CD8-positive, alpha-beta memory T cell (primary cell): Measurements from ENCODE around the gene NMUR1. TPM values are rescaled to one million over a fixed set of nuclear protein-coding genes. Genes with fewer than 3 reads are reported as not detected.
"Not testable (repeated sequence)": the region's sequence is repeated elsewhere in the genome, so short reads cannot be mapped to it uniquely, and the experiment has no call there.

Experiments used
- CTCF ChIA-PET: fragments of 350-600 bp; sonication (Branson Sonifier 250); formaldehyde crosslinking; loops from one replicate; lab custom pipeline; 2021; ENCODE audit warnings: antibody characterized with exemption; lab: Charles Lee
- POLR2A ChIA-PET: fragments of 350-600 bp; sonication (Branson Sonifier 250); formaldehyde crosslinking; loops from one replicate; lab custom pipeline; 2021; ENCODE audit warnings: antibody characterized with exemption; lab: Charles Lee
- DNase-seq, 5 donors: peaks; one replicate each; pipeline versions ENCODE4 v3.0.0 to v3.0.0-alpha.2; 2020 to 2022; ENCODE audit warnings: mixed read lengths in 1 of 5
- H3K27ac ChIP-seq: one replicate; pipeline ENCODE4 v1.7.0; 2013; ENCODE audit warnings: low read depth, mild to moderate bottlenecking, low read length, moderate library complexity
- H3K27me3 ChIP-seq: 2 replicates; pipeline ENCODE4 v1.7.0; 2013; ENCODE audit warnings: low read length, mild to moderate bottlenecking; ENCODE audit not compliant: insufficient read depth, poor library complexity, severe bottlenecking
- H3K36me3 ChIP-seq: 2 replicates; pipeline ENCODE4 v1.7.0; 2013; ENCODE audit warnings: mild to moderate bottlenecking, low read length, moderate library complexity; ENCODE audit not compliant: insufficient read depth
- H3K4me1 ChIP-seq: 2 replicates; pipeline ENCODE4 v1.7.0; 2013; ENCODE audit warnings: mild to moderate bottlenecking, low read length, moderate library complexity; ENCODE audit not compliant: insufficient read depth
- H3K4me3 ChIP-seq: 2 replicates; pipeline ENCODE4 v1.7.0; 2013; ENCODE audit warnings: mild to moderate bottlenecking, low read length
- H3K9me3 ChIP-seq: 2 replicates; pipeline ENCODE4 v1.7.0; 2013; ENCODE audit warnings: mild to moderate bottlenecking, low read length
- H3K27ac Mint-ChIP-seq, 8 donors: one replicate each; pipeline ENCODE4 v1.8.0; 2020 to 2021; ENCODE audit warnings: mixed read lengths in 8 of 8, mild to moderate bottlenecking in 6 of 8, inconsistent platforms in 3 of 8, moderate library complexity in 3 of 8
- H3K27me3 Mint-ChIP-seq, 2 donors: one replicate each; pipeline ENCODE4 v1.8.0; 2020 to 2021; ENCODE audit warnings: mixed read lengths in 2 of 2, mild to moderate bottlenecking in 1 of 2, moderate library complexity in 1 of 2
- H3K36me3 Mint-ChIP-seq, 3 donors: one replicate each; pipeline ENCODE4 v1.8.0; 2020 to 2021; ENCODE audit warnings: mixed read lengths in 3 of 3, inconsistent platforms in 1 of 3, mild to moderate bottlenecking in 1 of 3
- H3K4me1 Mint-ChIP-seq, 3 donors: one replicate each; pipeline ENCODE4 v1.8.0; 2020 to 2021; ENCODE audit warnings: mixed read lengths in 3 of 3, inconsistent platforms in 1 of 3, mild to moderate bottlenecking in 1 of 3
- H3K4me3 Mint-ChIP-seq, 7 donors: one replicate each; pipeline ENCODE4 v1.8.0; 2020 to 2021; ENCODE audit warnings: mixed read lengths in 7 of 7, mild to moderate bottlenecking in 6 of 7, moderate library complexity in 4 of 7, inconsistent platforms in 2 of 7
- H3K9me3 Mint-ChIP-seq, 5 donors: one replicate each; pipeline ENCODE4 v1.8.0; 2020 to 2022; ENCODE audit warnings: mixed read lengths in 5 of 5, mild to moderate bottlenecking in 3 of 5, moderate library complexity in 2 of 5, inconsistent platforms in 1 of 5
- polyA plus RNA-seq: library from polyadenylated mRNA; unstranded; fragments of 300-500 nt; fragmentation: Illumina TruSeq; gene quantifications from one replicate; pipeline ENCODE4 v1.2.3, GENCODE V29; 2021
- total RNA-seq, 2 experiments: library from RNA; stranded (reverse); gene quantifications; one replicate each; pipeline ENCODE4 v1.2.3, GENCODE V29; 2021

NMUR1 gene
- total and polyA plus RNA-seq, 3 experiments from 2014 or later: 0.15 to 2.7 (median 0.18) TPM

DNA sequence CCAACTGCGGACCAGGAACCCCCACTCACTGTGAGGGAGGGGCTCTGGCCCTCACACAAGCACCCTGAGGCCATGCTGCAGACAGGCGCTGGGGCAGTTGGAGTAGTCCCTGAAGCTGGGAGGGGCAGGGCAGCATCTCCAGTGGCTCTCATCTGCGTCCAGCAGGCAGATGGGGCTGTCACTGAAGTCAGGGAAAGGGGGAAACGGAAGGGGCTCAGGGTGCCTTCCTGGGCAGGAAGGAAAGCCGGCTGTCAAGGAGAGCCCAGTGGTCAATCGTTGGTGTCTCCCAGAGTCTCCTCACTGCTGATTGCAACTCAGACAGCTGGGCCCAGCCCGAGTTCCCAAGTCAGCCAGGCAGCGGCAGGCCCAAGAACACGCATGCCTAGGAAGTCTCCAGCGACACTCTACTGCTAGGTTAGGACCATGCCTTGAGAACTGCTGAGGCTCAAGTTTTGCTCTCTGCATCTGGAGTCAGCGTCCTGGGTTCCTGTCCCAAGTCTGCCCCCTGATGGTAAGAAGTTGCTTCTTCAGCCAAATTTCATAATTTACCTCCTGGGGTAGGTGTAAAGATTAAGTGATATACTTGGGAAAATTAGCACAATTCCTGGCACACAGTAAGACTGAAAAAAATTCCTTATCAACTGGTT is 27.4 kb upstream of the NMUR1 start:
- no peak overlapping the region for H3K4me3 ChIP-seq
- H3K9me3 ChIP-seq: peaks cover 9% of the 10 kb centered on the region
- H3K27ac ChIP-seq: no peak overlapping the region
- CTCF ChIA-PET: interaction anchor here (0.6 to 8.0 kb wide), 17 partner anchors 8 to 535 kb away, joined by 3 to 70 read pairs (median 5); partner anchors contain the start of gene NMUR1
- peak overlapping the region; percentile 16 to 80 (median 58) for H3K27ac Mint-ChIP-seq
- H3K27me3 Mint-ChIP-seq: peaks cover 0 to 4% of the 10 kb centered on the region in 2 donors
- H3K4me1 ChIP-seq: peaks cover 15% of the 10 kb centered on the region
- H3K27me3 ChIP-seq: no peaks in the 10 kb centered on the region
- H3K4me3 Mint-ChIP-seq: peak overlapping the region in 4 of 7 donors; percentile 37 to 75 (median 50)
- peak; percentile 42 to 81 (median 75) for DNase-seq
- POLR2A ChIA-PET: no interaction called here
- H3K4me1 Mint-ChIP-seq: peaks cover 29 to 44% (median 36%) of the 10 kb centered on the region in 3 donors
- peaks cover 10 to 11% (median 10%) of the 10 kb centered on the region in 5 donors for H3K9me3 Mint-ChIP-seq
- peaks cover 6 to 11% (median 7%) of the 10 kb centered on the region in 3 donors for H3K36me3 Mint-ChIP-seq
- H3K36me3 ChIP-seq: no peaks in the 10 kb centered on the region

DNA sequence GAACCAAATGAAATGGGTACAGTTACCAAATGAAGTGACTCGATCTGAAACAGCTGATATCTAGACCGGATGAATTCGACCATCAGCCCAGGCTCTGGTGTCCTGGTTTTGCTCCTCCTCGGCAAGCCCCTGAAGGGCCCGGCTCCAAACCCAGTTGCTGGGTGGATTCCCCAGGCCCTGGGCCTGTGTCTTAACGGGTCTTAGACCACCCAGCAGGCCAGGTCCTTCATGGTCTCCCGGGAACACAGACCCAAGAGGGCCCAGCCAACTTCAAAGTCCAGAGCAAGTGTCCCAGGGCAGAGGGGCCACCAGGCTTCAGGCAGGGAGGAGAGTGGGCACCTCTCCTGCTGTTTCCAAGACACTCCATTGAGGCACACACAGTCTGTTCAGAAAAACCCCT is 26.7 kb upstream of the NMUR1 start:
- Histone ChIP-seq H3K27me3 (no peaks in the 10 kb centered on the region), H3K27ac (no peak overlapping the region), H3K36me3 (no peaks in the 10 kb centered on the region), H3K4me1 (peaks cover 15% of the 10 kb centered on the region), H3K4me3 (no peak overlapping the region), H3K9me3 (peaks cover 13% of the 10 kb centered on the region)
- no peak for DNase-seq
- Mint-ChIP-seq H3K4me1 (peaks cover 29 to 45% (median 36%) of the 10 kb centered on the region in 3 donors), H3K27me3 (peaks cover 0 to 4% of the 10 kb centered on the region in 2 donors), H3K27ac (peak overlapping the region in 7 of 8 donors; percentile 17 to 95 (median 56)), H3K4me3 (peak overlapping the region in 5 of 7 donors; percentile 19 to 70 (median 37)), H3K9me3 (peaks cover 11 to 15% (median 11%) of the 10 kb centered on the region in 5 donors), H3K36me3 (peaks cover 7 to 12% (median 7%) of the 10 kb centered on the region in 3 donors)
- CTCF ChIA-PET: interaction anchor here (1.0 to 8.0 kb wide), 10 partner anchors 11 to 88 kb away, joined by 3 to 70 read pairs (median 5); no protein-coding TSS in a partner anchor
- POLR2A ChIA-PET: interaction anchor here (2.8 kb wide), 1 partner anchor 92 kb away, joined by 11 read pairs; the partner anchor contains the start of gene NCL

DNA sequence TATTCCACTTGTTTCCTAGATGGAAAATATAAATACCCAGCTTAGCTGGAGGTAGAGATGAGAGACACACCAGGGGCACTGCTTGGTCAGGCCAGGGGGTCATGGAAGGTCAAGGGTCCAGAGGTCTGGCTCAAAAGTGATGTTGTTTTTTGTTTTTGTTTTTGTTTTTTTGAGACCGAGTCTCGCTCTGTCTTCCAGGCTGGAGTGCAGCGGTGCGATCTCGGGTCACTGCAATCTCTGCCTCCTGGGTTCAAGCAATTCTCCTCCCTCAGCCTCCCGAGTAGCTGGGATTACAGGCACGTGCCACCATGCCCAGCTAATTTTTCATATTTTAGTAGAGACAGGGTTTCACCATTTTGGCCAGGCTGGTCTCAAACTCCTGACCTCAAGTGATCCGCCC is 26.3 kb upstream of the NMUR1 start:
- peak overlapping the region in 6 of 8 donors; percentile 29 to 99 (median 74) for H3K27ac Mint-ChIP-seq
- H3K9me3 ChIP-seq: peaks cover 13% of the 10 kb centered on the region
- ChIA-PET POLR2A (interaction anchor here (2.8 kb wide), 1 partner anchor 92 kb away, joined by 11 read pairs; the partner anchor contains the start of gene NCL), CTCF (interaction anchor here (1.0 to 8.0 kb wide), 11 partner anchors 10 to 92 kb away, joined by 3 to 70 read pairs (median 5); partner anchors contain the start of gene NCL)
- H3K36me3 ChIP-seq, H3K4me3 ChIP-seq, H3K27ac ChIP-seq, DNase-seq, H3K27me3 ChIP-seq, H3K27me3 Mint-ChIP-seq: not testable (repeated sequence)
- peaks cover 7 to 12% (median 7%) of the 10 kb centered on the region in 3 donors for H3K36me3 Mint-ChIP-seq
- H3K4me1 ChIP-seq: peaks cover 15% of the 10 kb centered on the region
- H3K9me3 Mint-ChIP-seq: peaks cover 11 to 15% (median 11%) of the 10 kb centered on the region in 5 donors
- peak overlapping the region in 3 of 7 donors; percentile 56 to 70 (median 64) for H3K4me3 Mint-ChIP-seq
- H3K4me1 Mint-ChIP-seq: peaks cover 29 to 45% (median 36%) of the 10 kb centered on the region in 3 donors

DNA sequence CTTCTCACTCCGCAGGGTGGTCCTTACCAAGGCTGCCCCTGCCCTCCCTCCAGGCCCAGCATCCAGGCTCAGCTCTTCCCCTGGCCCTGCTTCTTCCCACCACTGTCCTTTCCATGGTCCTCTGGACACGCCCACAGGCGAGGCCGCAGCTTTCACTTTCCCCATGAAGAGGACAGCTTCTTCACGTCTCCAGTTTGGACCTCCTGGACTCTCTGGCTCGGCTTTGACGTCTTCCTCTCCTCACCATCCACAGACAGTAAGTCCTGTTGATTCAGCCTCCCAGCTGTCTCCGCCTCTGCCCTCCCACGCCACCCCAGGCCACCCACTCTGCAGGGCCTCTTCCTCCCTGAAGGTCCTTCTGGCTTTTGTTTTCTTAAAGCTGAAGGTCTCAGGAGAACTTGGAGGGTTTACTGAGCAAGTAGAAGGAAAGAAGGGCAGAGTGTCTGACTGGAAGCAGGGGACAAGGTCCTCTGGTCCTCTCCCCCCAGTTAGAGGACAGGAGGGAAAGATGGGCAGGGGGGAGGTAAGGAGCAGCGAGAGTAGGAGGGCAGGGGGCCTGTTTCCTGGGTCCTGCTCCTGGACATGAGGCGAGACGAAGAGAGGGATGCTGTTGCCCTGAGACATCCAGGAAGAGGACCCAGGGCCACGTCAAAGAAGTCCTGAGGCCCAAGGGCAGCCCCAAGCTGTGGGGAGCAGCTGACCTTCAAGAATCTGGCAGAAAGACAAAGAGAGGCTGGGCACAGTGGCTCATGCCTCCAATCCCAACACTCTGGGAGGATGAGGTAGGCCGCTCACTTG is 24.7 kb upstream of the NMUR1 start:
- peak overlapping the region; percentile 64 to 95 (median 84) for H3K4me3 Mint-ChIP-seq
- Histone ChIP-seq H3K27me3 (no peaks in the 10 kb centered on the region), H3K4me3 (no peak overlapping the region), H3K4me1 (peaks cover 15% of the 10 kb centered on the region), H3K9me3 (peaks cover 13% of the 10 kb centered on the region), H3K36me3 (no peaks in the 10 kb centered on the region), H3K27ac (peak overlapping the region; percentile 9)
- H3K9me3 Mint-ChIP-seq: peaks cover 11 to 15% (median 11%) of the 10 kb centered on the region in 5 donors
- no peak for DNase-seq
- H3K27me3 Mint-ChIP-seq: peaks cover 0 to 4% of the 10 kb centered on the region in 2 donors
- H3K27ac Mint-ChIP-seq: peak overlapping the region; percentile 79 to 99 (median 94)
- ChIA-PET CTCF (interaction anchor here (1.2 to 8.0 kb wide), 5 partner anchors 9 to 91 kb away, joined by 3 to 70 read pairs (median 17); partner anchors contain the start of gene NCL), POLR2A (interaction anchor here (0.7 to 2.8 kb wide), 2 partner anchors 38 to 90 kb away, joined by 3 to 11 read pairs; partner anchors contain the start of gene NCL)
- H3K36me3 Mint-ChIP-seq: peaks cover 7 to 12% (median 7%) of the 10 kb centered on the region in 3 donors
- peaks cover 30 to 46% (median 37%) of the 10 kb centered on the region in 3 donors for H3K4me1 Mint-ChIP-seq

DNA sequence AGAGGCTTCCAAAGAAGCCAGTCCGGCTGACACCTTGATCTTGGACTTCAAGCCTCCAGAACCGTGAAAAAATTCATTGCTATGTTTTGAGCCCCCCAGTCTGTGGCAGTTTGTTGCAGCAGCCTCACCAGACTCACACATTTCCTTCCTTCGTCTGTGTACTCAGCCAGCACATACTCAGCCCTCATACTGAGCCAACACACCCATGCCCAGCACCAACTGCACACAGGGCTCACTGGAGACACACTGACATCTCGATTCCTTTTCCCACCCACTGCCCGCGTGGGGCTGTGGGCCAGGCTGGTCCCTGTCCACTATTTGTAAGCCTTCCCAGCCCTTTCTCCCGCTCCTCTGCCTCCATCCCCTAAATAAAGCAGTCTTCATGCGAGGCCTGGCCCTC is 24.1 kb upstream of the NMUR1 start:
- no peak for DNase-seq
- H3K9me3 ChIP-seq: peaks cover 13% of the 10 kb centered on the region
- peaks cover 11 to 15% (median 11%) of the 10 kb centered on the region in 5 donors for H3K9me3 Mint-ChIP-seq
- H3K4me1 Mint-ChIP-seq: peaks cover 34 to 53% (median 42%) of the 10 kb centered on the region in 3 donors
- H3K36me3 Mint-ChIP-seq: peaks cover 7 to 12% (median 7%) of the 10 kb centered on the region in 3 donors
- no peaks in the 10 kb centered on the region for H3K36me3 ChIP-seq
- H3K4me3 Mint-ChIP-seq: peak overlapping the region; percentile 63 to 95 (median 84)
- H3K27ac ChIP-seq: peak overlapping the region; percentile 9
- H3K4me1 ChIP-seq: peaks cover 16% of the 10 kb centered on the region
- CTCF ChIA-PET: interaction anchor here (1.2 to 8.0 kb wide), 4 partner anchors 8 to 72 kb away, joined by 3 to 70 read pairs (median 24); no protein-coding TSS in a partner anchor
- H3K27ac Mint-ChIP-seq: peak overlapping the region; percentile 79 to 99 (median 94)
- H3K27me3 ChIP-seq: no peaks in the 10 kb centered on the region
- H3K27me3 Mint-ChIP-seq: peaks cover 0 to 4% of the 10 kb centered on the region in 2 donors
- POLR2A ChIA-PET: interaction anchor here (2.8 kb wide), 1 partner anchor 90 kb away, joined by 11 read pairs; the partner anchor contains the start of gene NCL
- H3K4me3 ChIP-seq: no peak overlapping the region

DNA sequence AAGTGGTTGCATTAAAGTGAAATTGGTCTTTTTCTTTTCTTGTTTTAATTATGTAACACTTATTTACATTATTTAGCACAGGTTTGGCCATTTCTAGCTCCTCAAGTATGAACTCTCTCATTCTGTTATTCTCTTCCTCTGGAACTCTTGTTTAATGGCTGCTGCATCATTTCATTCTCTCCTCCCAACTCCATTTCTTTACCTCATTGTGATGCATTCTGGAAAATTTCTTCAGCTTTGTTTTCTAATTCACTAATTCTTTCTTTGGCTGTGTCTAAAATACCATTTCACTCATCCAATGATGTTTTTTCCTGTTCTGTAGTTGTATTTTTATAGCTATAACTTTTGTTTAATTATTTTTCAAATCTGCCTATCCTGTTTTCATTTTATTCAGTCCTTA is 22.5 kb upstream of the NMUR1 start:
- POLR2A ChIA-PET: interaction anchor here (0.9 kb wide), 2 partner anchors 29 to 70 kb away, joined by 3 to 4 read pairs; no protein-coding TSS in a partner anchor
- H3K9me3 ChIP-seq: peaks cover 13% of the 10 kb centered on the region
- no peaks in the 10 kb centered on the region for H3K36me3 ChIP-seq
- Mint-ChIP-seq H3K27me3 (no peaks in the 10 kb centered on the region), H3K27ac (peak overlapping the region in 3 of 8 donors; percentile 63 to 97 (median 96)), H3K4me1 (peaks cover 43 to 64% (median 50%) of the 10 kb centered on the region in 3 donors), H3K9me3 (peaks cover 11 to 15% (median 11%) of the 10 kb centered on the region in 5 donors), H3K4me3 (no peak overlapping the region), H3K36me3 (peaks cover 7 to 18% (median 8%) of the 10 kb centered on the region in 3 donors)
- H3K4me1 ChIP-seq: peaks cover 19% of the 10 kb centered on the region
- no peak for DNase-seq
- no peak overlapping the region for H3K4me3 ChIP-seq
- CTCF ChIA-PET: interaction anchor here (0.9 to 8.0 kb wide), 9 partner anchors 19 to 71 kb away, joined by 3 to 70 read pairs (median 6); partner anchors contain the start of gene NMUR1
- no peak overlapping the region for H3K27ac ChIP-seq
- no peaks in the 10 kb centered on the region for H3K27me3 ChIP-seq
